PFSK-1 (cell line): ENCODE measurements around the gene RBM20.

Source experiments
- POLR2AphosphoS5 ChIP-seq: IDR thresholded peaks from 2 replicates; pipeline ENCODE4 v1.6.1; 2012; ENCODE audit warnings: low read depth, mild to moderate bottlenecking, control low read depth, low read length, moderate library complexity
- SIN3A ChIP-seq: IDR thresholded peaks from 2 replicates; pipeline ENCODE4 v1.6.1; 2012; ENCODE audit warnings: mild to moderate bottlenecking, low read length, moderate library complexity, borderline replicate concordance; ENCODE audit not compliant: insufficient read depth
- TAF1 ChIP-seq: IDR thresholded peaks from 2 replicates; pipeline ENCODE4 v1.6.1; 2012; ENCODE audit warnings: low read length, control low read depth, borderline replicate concordance; ENCODE audit not compliant: insufficient read depth
- TF ChIP-seq, protein P1 (sequence below), 2 experiments: IDR thresholded peaks; 2 replicates each; pipeline versions ENCODE4 v1.6.1 to v1.8.0; 2011 to 2012; ENCODE audit warnings: low read depth in 2 of 2, low read length in 2 of 2, control low read depth in 1 of 2, inconsistent platforms in 1 of 2, mild to moderate bottlenecking in 1 of 2, moderate library complexity in 1 of 2; ENCODE audit not compliant: insufficient read depth in 1 of 2

DNA sequence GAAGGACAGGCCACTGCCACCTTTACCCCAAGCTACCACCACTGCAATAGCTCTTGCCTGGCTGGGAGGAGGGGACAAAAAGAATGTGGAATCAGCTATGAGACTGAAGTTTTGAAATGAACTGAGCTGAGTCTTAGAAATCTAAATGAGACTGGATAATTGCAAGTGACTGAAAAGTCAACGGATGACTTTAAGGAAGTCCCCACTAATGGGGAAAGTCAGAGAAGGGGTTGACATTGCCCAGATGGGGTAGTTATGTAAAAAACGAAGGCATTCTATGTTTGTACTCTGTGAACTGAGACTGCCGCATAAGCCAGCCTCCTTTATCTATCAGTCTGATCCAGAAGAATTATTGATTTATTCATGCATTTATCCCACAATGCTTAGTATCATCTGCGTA is 67.2 kb downstream of the RBM20 start:
- TF ChIP-seq, protein P1, sequence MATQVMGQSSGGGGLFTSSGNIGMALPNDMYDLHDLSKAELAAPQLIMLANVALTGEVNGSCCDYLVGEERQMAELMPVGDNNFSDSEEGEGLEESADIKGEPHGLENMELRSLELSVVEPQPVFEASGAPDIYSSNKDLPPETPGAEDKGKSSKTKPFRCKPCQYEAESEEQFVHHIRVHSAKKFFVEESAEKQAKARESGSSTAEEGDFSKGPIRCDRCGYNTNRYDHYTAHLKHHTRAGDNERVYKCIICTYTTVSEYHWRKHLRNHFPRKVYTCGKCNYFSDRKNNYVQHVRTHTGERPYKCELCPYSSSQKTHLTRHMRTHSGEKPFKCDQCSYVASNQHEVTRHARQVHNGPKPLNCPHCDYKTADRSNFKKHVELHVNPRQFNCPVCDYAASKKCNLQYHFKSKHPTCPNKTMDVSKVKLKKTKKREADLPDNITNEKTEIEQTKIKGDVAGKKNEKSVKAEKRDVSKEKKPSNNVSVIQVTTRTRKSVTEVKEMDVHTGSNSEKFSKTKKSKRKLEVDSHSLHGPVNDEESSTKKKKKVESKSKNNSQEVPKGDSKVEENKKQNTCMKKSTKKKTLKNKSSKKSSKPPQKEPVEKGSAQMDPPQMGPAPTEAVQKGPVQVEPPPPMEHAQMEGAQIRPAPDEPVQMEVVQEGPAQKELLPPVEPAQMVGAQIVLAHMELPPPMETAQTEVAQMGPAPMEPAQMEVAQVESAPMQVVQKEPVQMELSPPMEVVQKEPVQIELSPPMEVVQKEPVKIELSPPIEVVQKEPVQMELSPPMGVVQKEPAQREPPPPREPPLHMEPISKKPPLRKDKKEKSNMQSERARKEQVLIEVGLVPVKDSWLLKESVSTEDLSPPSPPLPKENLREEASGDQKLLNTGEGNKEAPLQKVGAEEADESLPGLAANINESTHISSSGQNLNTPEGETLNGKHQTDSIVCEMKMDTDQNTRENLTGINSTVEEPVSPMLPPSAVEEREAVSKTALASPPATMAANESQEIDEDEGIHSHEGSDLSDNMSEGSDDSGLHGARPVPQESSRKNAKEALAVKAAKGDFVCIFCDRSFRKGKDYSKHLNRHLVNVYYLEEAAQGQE (IDR thresholded peaks at IDR 0.05; ENCODE audit: insufficient read depth in 1 of 2, low read depth in 2 of 2, low read length in 2 of 2), result no peak
- TF ChIP-seq SIN3A (no peak), POLR2AphosphoS5 (no peak), TAF1 (no peak)
